ENCODE data around the gene UBE2B. TPM values are rescaled to one million over a fixed set of nuclear protein-coding genes. Genes with fewer than 3 reads are reported as not detected.
"Not testable (repeated sequence)": the region's sequence is repeated elsewhere in the genome, so short reads cannot be mapped to it uniquely, and the experiment has no call there.

UBE2B gene
- 100 to 1,000 TPM in 1 of 6 experiments, 10 to 100 TPM in 5; 85.0 to 105 (median 95.6) TPM for total RNA-seq (2021; fragmentation: NEBNext Ultra II Directional; extraction: Animal tissue kit (Norgen Biotek cat#: 25700))
- long read RNA-seq, transcript UBE2B-201 (6 exons, 2,515 nt) = major isoform, 72 of 92 reads
- long read RNA-seq, partial matches to known transcripts = 1 of 92 reads
- long read RNA-seq, other reads (novel, unspliced or antisense) = 17 of 92 reads

- Mint-ChIP-seq H3K4me3 (peak within 1 kb of the TSS; percentile 98), H3K27ac (peak within 1 kb of the TSS; percentile 99), H3K27me3 (ENCODE audit: insufficient read depth) (peaks cover 9% of the 10 kb centered on the region), H3K36me3 (ENCODE audit: low read depth) (peaks cover 19% of the 10 kb centered on the region), H3K4me1 (ENCODE audit: low read depth) (peaks cover 54% of the 10 kb centered on the region), H3K9me3 (no peaks in the 10 kb centered on the region; the same call in 1 of the 2 replicates)
- DNase-seq = peak; percentile 99
- no peak for TF ChIP-seq CTCF (IDR thresholded peaks at IDR 0.05)
These were observed at the start of gene UBE2B for GRCh38 chr5:134370871-134371833. TSS of gene UBE2B (plus strand) at chr5:134371569. CDS start at chr5:134371596, 27 bp downstream.

GRCh38 chr5:134327327-134327726 lies 44.0 kb upstream of the UBE2B start:
- Mint-ChIP-seq H3K27me3 (ENCODE audit: insufficient read depth) (peaks cover 3% of the 10 kb centered on the region; the same call in 1 of the 2 replicates), H3K27ac (no peak overlapping the region), H3K36me3 (ENCODE audit: low read depth) (peaks cover 22% of the 10 kb centered on the region), H3K4me3 (no peak overlapping the region), H3K4me1 (ENCODE audit: low read depth) (no peaks in the 10 kb centered on the region), H3K9me3 (peaks cover 33% of the 10 kb centered on the region)
- no peak for TF ChIP-seq CTCF (IDR thresholded peaks at IDR 0.05)
- DNase-seq = no peak

GRCh38 chr5:134328619-134329018 lies 42.8 kb upstream of the UBE2B start:
- no peak overlapping the region for H3K27ac Mint-ChIP-seq
- H3K27me3 Mint-ChIP-seq (ENCODE audit: insufficient read depth) = peaks cover 3% of the 10 kb centered on the region; the same call in 1 of the 2 replicates
- TF ChIP-seq CTCF (IDR thresholded peaks at IDR 0.05) = no peak
- H3K9me3 Mint-ChIP-seq = peaks cover 42% of the 10 kb centered on the region
- no peak overlapping the region for H3K4me3 Mint-ChIP-seq
- H3K36me3 Mint-ChIP-seq (ENCODE audit: low read depth) = peaks cover 22% of the 10 kb centered on the region
- H3K4me1 Mint-ChIP-seq (ENCODE audit: low read depth) = no peaks in the 10 kb centered on the region
- DNase-seq = no peak

- not testable (repeated sequence) for H3K4me3 Mint-ChIP-seq; H3K4me1 Mint-ChIP-seq (ENCODE audit: low read depth); H3K27ac Mint-ChIP-seq; H3K27me3 Mint-ChIP-seq (ENCODE audit: insufficient read depth); DNase-seq
- Mint-ChIP-seq H3K36me3 (ENCODE audit: low read depth) (peaks cover 28% of the 10 kb centered on the region), H3K9me3 (peaks cover 18% of the 10 kb centered on the region)
These were observed 34.5 kb upstream of the UBE2B start for GRCh38 chr5:134336833-134337232.

- H3K4me1 Mint-ChIP-seq (ENCODE audit: low read depth) = peaks cover 12% of the 10 kb centered on the region
- H3K27me3 Mint-ChIP-seq (ENCODE audit: insufficient read depth); H3K36me3 Mint-ChIP-seq (ENCODE audit: low read depth); H3K27ac Mint-ChIP-seq; H3K9me3 Mint-ChIP-seq; DNase-seq; H3K4me3 Mint-ChIP-seq: not testable (repeated sequence)
These were observed 27.9 kb upstream of the UBE2B start for GRCh38 chr5:134343500-134343899.

GRCh38 chr5:134345476-134345875 lies 25.9 kb upstream of the UBE2B start:
- H3K27ac Mint-ChIP-seq; H3K27me3 Mint-ChIP-seq (ENCODE audit: insufficient read depth); H3K9me3 Mint-ChIP-seq; H3K4me3 Mint-ChIP-seq; DNase-seq; H3K36me3 Mint-ChIP-seq (ENCODE audit: low read depth): not testable (repeated sequence)
- peaks cover 12% of the 10 kb centered on the region for H3K4me1 Mint-ChIP-seq (ENCODE audit: low read depth)

GRCh38 chr5:134345996-134346395 lies 25.4 kb upstream of the UBE2B start:
- Mint-ChIP-seq H3K27me3 (ENCODE audit: insufficient read depth) (no peaks in the 10 kb centered on the region; the same call in 1 of the 2 replicates), H3K36me3 (ENCODE audit: low read depth) (no peaks in the 10 kb centered on the region; the same call in 1 of the 2 replicates), H3K4me1 (ENCODE audit: low read depth) (peaks cover 12% of the 10 kb centered on the region), H3K9me3 (no peaks in the 10 kb centered on the region), H3K4me3 (no peak overlapping the region), H3K27ac (no peak overlapping the region)
- no peak for TF ChIP-seq CTCF (IDR thresholded peaks at IDR 0.05)
- no peak for DNase-seq

Data from HFFc6 (cell line).